Testis (tissue), 2 donors: ENCODE data around the gene CEP70.
"Not testable (repeated sequence)": the region's sequence is repeated elsewhere in the genome, so short reads cannot be mapped to it uniquely, and the experiment has no call there.

Source experiments
- CTCF ChIP-seq, 3 experiments: fragments of 450-650 bp in 2 of 3; fragments of 200-600 bp in 1 of 3; sonication (generic) in 1 of 3; IDR thresholded peaks; one replicate each; pipeline ENCODE4 v1.5.1; 2016 to 2019; ENCODE audit warnings: antibody characterized with exemption in 3 of 3, mild to moderate bottlenecking in 2 of 3, moderate library complexity in 1 of 3
- POLR2A ChIP-seq: fragments of 450-650 bp; IDR thresholded peaks from one replicate; pipeline ENCODE4 v1.6.1; 2017; ENCODE audit warnings: antibody characterized with exemption, mild to moderate bottlenecking, moderate library complexity

GRCh38 chr3:138486580-138486979 lies 107.5 kb downstream of the CEP70 start:
- TF ChIP-seq CTCF (IDR thresholded peaks at IDR 0.05); POLR2A: not testable (repeated sequence)
